Measurements from ENCODE around the gene SPTBN5. TPM values are rescaled to one million over a fixed set of nuclear protein-coding genes. Genes with fewer than 3 reads are reported as not detected.

Gene SPTBN5
- total and polyA plus RNA-seq, 10 of the 15 experiments (the other 5 are each of a cell fraction or from before 2014, with no cell fraction given), result under 0.01 to 0.18 (median 0.04) TPM; not detected in 4

- no peak overlapping the region for H3K4me3 ChIP-seq
- no peak for TF ChIP-seq NFYB (IDR thresholded peaks at IDR 0.05; ENCODE audit: insufficient read depth, low read depth, low read length)
- no peak for TF ChIP-seq SIN3A (IDR thresholded peaks at IDR 0.05; ENCODE audit: low read depth, low read length)
- TF ChIP-seq BCL11A (IDR thresholded peaks at IDR 0.05; ENCODE audit: low read depth, low read length), result no peak
- no peak for TF ChIP-seq POLR2AphosphoS2 (IDR thresholded peaks at IDR 0.05; ENCODE audit: low read depth, low read length)
- no peak for TF ChIP-seq IKZF1 (conservative IDR thresholded peaks at IDR 0.05)
- TF ChIP-seq ESRRA (IDR thresholded peaks at IDR 0.05; ENCODE audit: low read length), result no peak
- no peak for TF ChIP-seq SMAD5 (IDR thresholded peaks at IDR 0.05; ENCODE audit: low read depth)
- no peak for TF ChIP-seq MTA2 (IDR thresholded peaks at IDR 0.05; ENCODE audit: low read depth)
- TF ChIP-seq, protein P1, sequence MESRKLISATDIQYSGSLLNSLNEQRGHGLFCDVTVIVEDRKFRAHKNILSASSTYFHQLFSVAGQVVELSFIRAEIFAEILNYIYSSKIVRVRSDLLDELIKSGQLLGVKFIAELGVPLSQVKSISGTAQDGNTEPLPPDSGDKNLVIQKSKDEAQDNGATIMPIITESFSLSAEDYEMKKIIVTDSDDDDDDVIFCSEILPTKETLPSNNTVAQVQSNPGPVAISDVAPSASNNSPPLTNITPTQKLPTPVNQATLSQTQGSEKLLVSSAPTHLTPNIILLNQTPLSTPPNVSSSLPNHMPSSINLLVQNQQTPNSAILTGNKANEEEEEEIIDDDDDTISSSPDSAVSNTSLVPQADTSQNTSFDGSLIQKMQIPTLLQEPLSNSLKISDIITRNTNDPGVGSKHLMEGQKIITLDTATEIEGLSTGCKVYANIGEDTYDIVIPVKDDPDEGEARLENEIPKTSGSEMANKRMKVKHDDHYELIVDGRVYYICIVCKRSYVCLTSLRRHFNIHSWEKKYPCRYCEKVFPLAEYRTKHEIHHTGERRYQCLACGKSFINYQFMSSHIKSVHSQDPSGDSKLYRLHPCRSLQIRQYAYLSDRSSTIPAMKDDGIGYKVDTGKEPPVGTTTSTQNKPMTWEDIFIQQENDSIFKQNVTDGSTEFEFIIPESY (IDR thresholded peaks at IDR 0.05), result no peak
- no peak for TF ChIP-seq BMI1 (IDR thresholded peaks at IDR 0.05; ENCODE audit: borderline replicate concordance)
- no peak for TF ChIP-seq MYB (IDR thresholded peaks at IDR 0.05; ENCODE audit: borderline replicate concordance, low read depth, low read length)
- TF ChIP-seq E2F4 (IDR thresholded peaks at IDR 0.05; ENCODE audit: low read depth, low read length), result no peak
- TF ChIP-seq ZNF217 (IDR thresholded peaks at IDR 0.05), result no peak
- TF ChIP-seq, protein P2, sequence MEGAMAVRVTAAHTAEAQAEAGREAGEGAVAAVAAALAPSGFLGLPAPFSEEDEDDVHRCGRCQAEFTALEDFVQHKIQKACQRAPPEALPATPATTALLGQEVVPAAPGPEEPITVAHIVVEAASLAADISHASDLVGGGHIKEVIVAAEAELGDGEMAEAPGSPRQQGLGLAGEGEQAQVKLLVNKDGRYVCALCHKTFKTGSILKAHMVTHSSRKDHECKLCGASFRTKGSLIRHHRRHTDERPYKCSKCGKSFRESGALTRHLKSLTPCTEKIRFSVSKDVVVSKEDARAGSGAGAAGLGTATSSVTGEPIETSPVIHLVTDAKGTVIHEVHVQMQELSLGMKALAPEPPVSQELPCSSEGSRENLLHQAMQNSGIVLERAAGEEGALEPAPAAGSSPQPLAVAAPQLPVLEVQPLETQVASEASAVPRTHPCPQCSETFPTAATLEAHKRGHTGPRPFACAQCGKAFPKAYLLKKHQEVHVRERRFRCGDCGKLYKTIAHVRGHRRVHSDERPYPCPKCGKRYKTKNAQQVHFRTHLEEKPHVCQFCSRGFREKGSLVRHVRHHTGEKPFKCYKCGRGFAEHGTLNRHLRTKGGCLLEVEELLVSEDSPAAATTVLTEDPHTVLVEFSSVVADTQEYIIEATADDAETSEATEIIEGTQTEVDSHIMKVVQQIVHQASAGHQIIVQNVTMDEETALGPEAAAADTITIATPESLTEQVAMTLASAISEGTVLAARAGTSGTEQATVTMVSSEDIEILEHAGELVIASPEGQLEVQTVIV (IDR thresholded peaks at IDR 0.05; ENCODE audit: borderline replicate concordance, partially characterized antibody), result no peak
- no peak overlapping the region for H3K4me2 ChIP-seq (ENCODE audit: control insufficient read depth, insufficient read depth)
- CTCF ChIA-PET, result interaction anchor here (0.7 to 3.6 kb wide), 3 partner anchors 32 to 199 kb away, joined by 3 to 34 read pairs (median 4); partner anchors contain the start of gene MAPKBP1
- RAD21 ChIA-PET (ENCODE audit: unreplicated experiment), result interaction anchor here (12.6 kb wide), 1 partner anchor 32 kb away, joined by 305 read pairs; the partner anchor contains the start of gene MAPKBP1
- ATAC-seq, result no peak
- POLR2A ChIA-PET, result interaction anchor here (7.0 kb wide), 1 partner anchor 32 kb away, joined by 32 read pairs; the partner anchor contains the start of gene MAPKBP1
- no peaks in the 10 kb centered on the region for H3K79me2 ChIP-seq (ENCODE audit: control insufficient read depth, insufficient read depth, low read length)
- no peak overlapping the region for H3K27ac ChIP-seq (ENCODE audit: control insufficient read depth, insufficient read depth)
- no peak overlapping the region for H3K9ac ChIP-seq (ENCODE audit: control insufficient read depth, insufficient read depth, low read length)
- no TSS peak for BruUV-seq (replicated peaks)
- SMC1A ChIA-PET (ENCODE audit: uncharacterized antibody, unreplicated experiment), result interaction anchor here (1.1 to 1.8 kb wide), 2 partner anchors 27 to 32 kb away, joined by 4 to 12 read pairs; partner anchors contain the start of gene MAPKBP1
- in situ Hi-C loops (cut with MboI) (no loop called here), intact Hi-C loops (cut with micrococcal nuclease; ENCODE audit: unreplicated experiment) (no loop called here)
- H4K20me1 ChIP-seq (ENCODE audit: control insufficient read depth, insufficient read depth), result no peaks in the 10 kb centered on the region
- H2AFZ ChIP-seq (ENCODE audit: control insufficient read depth, low read depth, low read length), result no peak overlapping the region
- DNase-seq (ENCODE audit: low read depth, low spot score), result no peak
- no peaks in the 10 kb centered on the region; the same call in 2 of the 3 replicates for H3K9me3 ChIP-seq (replicated peaks; ENCODE audit: control insufficient read depth, insufficient read depth, low read length)
- no peaks in the 10 kb centered on the region for H3K4me1 ChIP-seq (ENCODE audit: control insufficient read depth, insufficient read depth, low read length)
- no peaks in the 10 kb centered on the region for H3K27me3 ChIP-seq (replicated peaks in 1 of 2; ENCODE audit: control insufficient read depth in 2 of 2, insufficient read depth in 2 of 2, low read length in 1 of 2)
- WGBS (ENCODE audit: insufficient coverage, insufficient replicate concordance, low lambda C conversion rate, missing lambda C conversion rate), result 65% methylated on average over 3 of the region's 3 CpGs
- FAIRE-seq, result no peak
- H3K36me3 ChIP-seq (ENCODE audit: control insufficient read depth in 2 of 2, insufficient read depth in 2 of 2, low read length in 1 of 2), result peaks cover 0 to 4% of the 10 kb centered on the region in 2 experiments; a peak in 3 of 4 replicates
Measured at GRCh38 chr15:41805711-41806110, 88.1 kb downstream of the SPTBN5 start.

Measured in GM12878 (cell line).